ENCODE results near the gene C4orf50.

C4orf50 gene

GRCh38 chr4:5921101-5921980 is 96.9 kb downstream of the C4orf50 start:
- no peaks in the 10 kb centered on the region for H3K79me2 ChIP-seq (ENCODE audit: insufficient read depth, low read length)
- no peaks in the 10 kb centered on the region for H3K4me1 ChIP-seq (ENCODE audit: insufficient read depth, low read length, severe bottlenecking)
- H3K36me3 ChIP-seq (ENCODE audit: insufficient read depth, low read length) = no peaks in the 10 kb centered on the region
- H3K4me3 ChIP-seq (ENCODE audit: low read depth, low read length, poor library complexity, severe bottlenecking) = no peak overlapping the region
- H2AFZ ChIP-seq (ENCODE audit: low read length) = no peak overlapping the region
- H3K9me3 ChIP-seq (ENCODE audit: low read length) = no peaks in the 10 kb centered on the region
- TF ChIP-seq CTCF (IDR thresholded peaks at IDR 0.05; ENCODE audit: low read length) (no peak), EZH2 (IDR thresholded peaks at IDR 0.05; ENCODE audit: borderline replicate concordance, low read length) (no peak)
- H3K27me3 ChIP-seq (ENCODE audit: insufficient read depth, low read length) = no peaks in the 10 kb centered on the region
- H3K9ac ChIP-seq (ENCODE audit: low read length) = no peak overlapping the region
- H3K9me2 ChIP-seq (ENCODE audit: low read depth, low read length) = no peaks in the 10 kb centered on the region
- H4K20me1 ChIP-seq (ENCODE audit: insufficient read depth, low read length) = no peaks in the 10 kb centered on the region
- H3K27ac ChIP-seq (ENCODE audit: low read depth, low read length, poor library complexity, severe bottlenecking) = no peak overlapping the region
- no peak overlapping the region for H3K4me2 ChIP-seq (ENCODE audit: low read length)
- H3F3A ChIP-seq (ENCODE audit: insufficient read depth, low read length) = no peaks in the 10 kb centered on the region

- Histone ChIP-seq H3K9ac (ENCODE audit: low read length) (no peak overlapping the region), H3K79me2 (ENCODE audit: insufficient read depth, low read length) (no peaks in the 10 kb centered on the region), H3K36me3 (ENCODE audit: insufficient read depth, low read length) (no peaks in the 10 kb centered on the region), H3K9me2 (ENCODE audit: low read depth, low read length) (no peaks in the 10 kb centered on the region), H3K9me3 (ENCODE audit: low read length) (no peaks in the 10 kb centered on the region), H3K4me1 (ENCODE audit: insufficient read depth, low read length, severe bottlenecking) (no peaks in the 10 kb centered on the region), H3F3A (ENCODE audit: insufficient read depth, low read length) (no peaks in the 10 kb centered on the region), H3K27ac (ENCODE audit: low read depth, low read length, poor library complexity, severe bottlenecking) (no peak overlapping the region), H4K20me1 (ENCODE audit: insufficient read depth, low read length) (no peaks in the 10 kb centered on the region), H3K4me2 (ENCODE audit: low read length) (no peak overlapping the region), H2AFZ (ENCODE audit: low read length) (no peak overlapping the region), H3K4me3 (ENCODE audit: low read depth, low read length, poor library complexity, severe bottlenecking) (no peak overlapping the region), H3K27me3 (ENCODE audit: insufficient read depth, low read length) (no peaks in the 10 kb centered on the region)
- TF ChIP-seq CTCF (IDR thresholded peaks at IDR 0.05; ENCODE audit: low read length) (no peak), EZH2 (IDR thresholded peaks at IDR 0.05; ENCODE audit: borderline replicate concordance, low read length) (no peak)
These were observed 98.7 kb downstream of the C4orf50 start for GRCh38 chr4:5919571-5919970.

GRCh38 chr4:5919044-5919443 is 99.2 kb downstream of the C4orf50 start:
- Histone ChIP-seq H3K9ac (ENCODE audit: low read length) (no peak overlapping the region), H3K9me3 (ENCODE audit: low read length) (no peaks in the 10 kb centered on the region), H3K79me2 (ENCODE audit: insufficient read depth, low read length) (no peaks in the 10 kb centered on the region), H3K27ac (ENCODE audit: low read depth, low read length, poor library complexity, severe bottlenecking) (no peak overlapping the region), H3K36me3 (ENCODE audit: insufficient read depth, low read length) (no peaks in the 10 kb centered on the region), H2AFZ (ENCODE audit: low read length) (no peak overlapping the region), H3K4me2 (ENCODE audit: low read length) (no peak overlapping the region), H3K9me2 (ENCODE audit: low read depth, low read length) (no peaks in the 10 kb centered on the region), H3K4me3 (ENCODE audit: low read depth, low read length, poor library complexity, severe bottlenecking) (no peak overlapping the region), H3K27me3 (ENCODE audit: insufficient read depth, low read length) (no peaks in the 10 kb centered on the region), H4K20me1 (ENCODE audit: insufficient read depth, low read length) (no peaks in the 10 kb centered on the region), H3K4me1 (ENCODE audit: insufficient read depth, low read length, severe bottlenecking) (no peaks in the 10 kb centered on the region), H3F3A (ENCODE audit: insufficient read depth, low read length) (no peaks in the 10 kb centered on the region)
- TF ChIP-seq CTCF (IDR thresholded peaks at IDR 0.05; ENCODE audit: low read length) (no peak), EZH2 (IDR thresholded peaks at IDR 0.05; ENCODE audit: borderline replicate concordance, low read length) (no peak)

Measured in OCI-LY1 (cell line).